T-helper 2 cell treated with Interferon-gamma antibody and Interleukin-4, amounts not matched to agents 5 μg/mL and 100 μg/mL, for 36 hours (primary cell): Measurements from ENCODE around the gene CHRNA4.

ENCODE experiments used
- DNase-seq: peaks from one replicate; pipeline ENCODE4 v3.0.0; 2021; ENCODE audit warnings: low spot score
- H3K27ac Mint-ChIP-seq: one replicate; pipeline ENCODE4 v1.8.0; 2021; ENCODE audit warnings: mild to moderate bottlenecking, mixed read lengths
- H3K27me3 Mint-ChIP-seq: one replicate; pipeline ENCODE4 v1.8.0; 2021; ENCODE audit warnings: low read depth, mixed read lengths
- H3K36me3 Mint-ChIP-seq: one replicate; pipeline ENCODE4 v1.8.0; 2021; ENCODE audit warnings: low read depth, mixed read lengths
- H3K4me1 Mint-ChIP-seq: one replicate; pipeline ENCODE4 v1.8.0; 2021; ENCODE audit warnings: low read depth, mixed read lengths
- H3K4me3 Mint-ChIP-seq: one replicate; pipeline ENCODE4 v1.8.0; 2022; ENCODE audit warnings: mild to moderate bottlenecking, moderate library complexity, mixed read lengths
- H3K9me3 Mint-ChIP-seq: one replicate; pipeline ENCODE4 v1.8.0; 2021; ENCODE audit warnings: mixed read lengths

The CHRNA4 gene

DNA sequence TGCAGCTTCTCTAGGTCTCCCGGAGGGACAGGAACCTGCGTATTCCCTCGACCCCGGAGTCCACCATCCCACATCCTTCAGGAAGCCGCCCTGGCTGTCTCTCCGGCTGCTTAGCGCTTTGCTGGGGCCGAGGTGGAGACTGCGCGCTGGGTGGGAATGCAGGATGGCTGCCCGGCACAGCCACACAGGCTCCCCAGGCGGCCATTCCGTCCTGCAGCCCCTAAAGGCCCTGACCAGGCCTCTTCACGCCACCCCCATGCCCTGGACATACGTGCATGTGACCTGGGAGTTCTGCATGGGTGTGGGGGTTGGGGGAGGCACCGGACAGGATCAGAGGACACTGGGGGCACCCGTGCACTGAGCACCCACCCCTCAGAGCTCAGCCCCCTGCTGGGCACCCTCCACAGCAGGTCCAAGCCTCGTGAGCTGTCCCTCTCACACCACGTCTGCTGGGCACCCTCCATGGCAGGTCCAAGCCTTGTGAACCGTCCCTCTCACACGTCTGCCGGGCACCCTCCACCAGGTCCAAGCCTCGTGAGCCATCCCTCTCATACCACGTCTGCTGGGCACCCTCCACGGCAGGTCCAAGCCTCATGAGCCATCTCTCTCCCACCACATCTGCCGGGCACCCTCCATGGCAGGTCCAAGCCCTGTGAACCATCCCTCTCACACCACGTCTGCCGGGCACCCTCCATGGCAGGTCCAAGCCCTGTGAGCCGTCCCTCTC, 40.4 kb upstream of the CHRNA4 start:
- H3K4me1 Mint-ChIP-seq: no peaks in the 10 kb centered on the region
- H3K9me3 Mint-ChIP-seq: no peaks in the 10 kb centered on the region
- no peak overlapping the region for H3K4me3 Mint-ChIP-seq
- H3K27me3 Mint-ChIP-seq: no peaks in the 10 kb centered on the region
- H3K36me3 Mint-ChIP-seq: no peaks in the 10 kb centered on the region
- no peak overlapping the region for H3K27ac Mint-ChIP-seq
- no peak for DNase-seq

- H3K4me1 Mint-ChIP-seq: no peaks in the 10 kb centered on the region
- H3K4me3 Mint-ChIP-seq: no peak overlapping the region
- no peaks in the 10 kb centered on the region for H3K27me3 Mint-ChIP-seq
- H3K9me3 Mint-ChIP-seq: no peaks in the 10 kb centered on the region
- no peak overlapping the region for H3K27ac Mint-ChIP-seq
- H3K36me3 Mint-ChIP-seq: no peaks in the 10 kb centered on the region
- no peak for DNase-seq
Measured at GRCh38 chr20:63400486-63401210, 39.5 kb upstream of the CHRNA4 start.

- Mint-ChIP-seq H3K4me1 (no peaks in the 10 kb centered on the region), H3K36me3 (no peaks in the 10 kb centered on the region), H3K27ac (no peak overlapping the region), H3K4me3 (no peak overlapping the region), H3K27me3 (no peaks in the 10 kb centered on the region), H3K9me3 (no peaks in the 10 kb centered on the region)
- no peak for DNase-seq
Measured at GRCh38 chr20:63399596-63400375, 38.6 kb upstream of the CHRNA4 start.

- H3K4me3 Mint-ChIP-seq: no peak overlapping the region
- no peaks in the 10 kb centered on the region for H3K4me1 Mint-ChIP-seq
- DNase-seq: no peak
- no peaks in the 10 kb centered on the region for H3K27me3 Mint-ChIP-seq
- no peaks in the 10 kb centered on the region for H3K36me3 Mint-ChIP-seq
- no peak overlapping the region for H3K27ac Mint-ChIP-seq
- H3K9me3 Mint-ChIP-seq: no peaks in the 10 kb centered on the region
Measured at GRCh38 chr20:63398744-63399514, 37.8 kb upstream of the CHRNA4 start.

GRCh38 chr20:63397946-63398450, 36.8 kb upstream of the CHRNA4 start:
- Mint-ChIP-seq H3K36me3 (no peaks in the 10 kb centered on the region), H3K4me3 (no peak overlapping the region), H3K4me1 (no peaks in the 10 kb centered on the region), H3K9me3 (no peaks in the 10 kb centered on the region), H3K27ac (no peak overlapping the region), H3K27me3 (no peaks in the 10 kb centered on the region)
- DNase-seq: no peak

- H3K27ac Mint-ChIP-seq: no peak overlapping the region
- H3K27me3 Mint-ChIP-seq: no peaks in the 10 kb centered on the region
- no peaks in the 10 kb centered on the region for H3K36me3 Mint-ChIP-seq
- no peak overlapping the region for H3K4me3 Mint-ChIP-seq
- H3K4me1 Mint-ChIP-seq: no peaks in the 10 kb centered on the region
- no peak for DNase-seq
- no peaks in the 10 kb centered on the region for H3K9me3 Mint-ChIP-seq
Measured at GRCh38 chr20:63397155-63397843, 36.1 kb upstream of the CHRNA4 start.

- H3K27ac Mint-ChIP-seq: no peak overlapping the region
- H3K4me3 Mint-ChIP-seq: no peak overlapping the region
- H3K9me3 Mint-ChIP-seq: no peaks in the 10 kb centered on the region
- no peaks in the 10 kb centered on the region for H3K36me3 Mint-ChIP-seq
- no peaks in the 10 kb centered on the region for H3K4me1 Mint-ChIP-seq
- no peak for DNase-seq
- H3K27me3 Mint-ChIP-seq: no peaks in the 10 kb centered on the region
Measured at GRCh38 chr20:63396300-63396699, 35.2 kb upstream of the CHRNA4 start.

DNA sequence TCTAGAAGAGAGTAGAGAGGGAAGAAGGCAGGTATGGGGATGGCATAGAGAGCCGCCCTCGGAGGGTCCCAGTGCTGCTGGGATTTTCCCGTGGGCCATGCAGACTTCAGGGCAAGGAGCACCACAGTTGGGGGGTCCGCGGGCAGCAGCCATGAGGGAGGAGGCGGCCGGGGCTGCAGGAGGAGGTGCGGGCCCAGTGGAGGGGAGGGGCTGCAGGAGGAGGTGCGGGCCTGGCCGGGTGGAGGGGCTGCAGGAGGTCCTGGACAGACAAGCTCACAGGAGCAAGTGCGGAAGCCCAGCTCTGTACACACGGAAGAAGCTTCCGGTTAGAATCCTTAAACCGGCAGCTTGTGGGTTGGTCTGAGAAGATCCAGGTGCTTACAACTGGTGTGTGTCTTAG, 34.6 kb upstream of the CHRNA4 start:
- Mint-ChIP-seq H3K36me3 (no peaks in the 10 kb centered on the region), H3K9me3 (no peaks in the 10 kb centered on the region), H3K4me1 (no peaks in the 10 kb centered on the region), H3K27me3 (no peaks in the 10 kb centered on the region), H3K27ac (no peak overlapping the region), H3K4me3 (no peak overlapping the region)
- DNase-seq: no peak

DNA sequence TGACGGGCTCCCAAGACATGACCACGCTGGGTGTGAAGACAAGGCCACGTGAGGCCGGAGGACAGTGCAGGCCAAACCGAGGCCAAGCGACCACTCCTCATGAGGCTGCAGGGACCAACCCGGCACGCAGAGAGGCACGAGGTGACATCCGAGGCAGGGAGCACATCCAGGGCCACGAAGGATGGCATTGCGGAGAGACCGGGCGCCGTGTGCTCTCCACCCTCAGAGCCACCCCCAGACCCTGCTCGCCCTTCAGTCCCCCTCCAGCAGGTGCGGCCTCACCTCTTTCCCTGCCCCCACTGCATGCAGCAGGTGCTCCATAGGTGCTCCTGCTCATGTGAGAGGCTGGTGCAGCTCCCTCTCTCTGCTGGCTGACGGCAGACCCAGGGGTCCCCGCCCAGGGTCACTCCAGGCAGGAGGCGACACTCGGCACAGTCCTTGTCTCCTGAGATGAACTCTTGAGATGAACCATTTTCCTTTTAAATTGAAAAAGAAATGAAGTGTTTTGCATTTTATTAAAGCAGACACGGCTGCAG, 33.8 kb upstream of the CHRNA4 start:
- H3K4me3 Mint-ChIP-seq: no peak overlapping the region
- H3K36me3 Mint-ChIP-seq: no peaks in the 10 kb centered on the region

DNA sequence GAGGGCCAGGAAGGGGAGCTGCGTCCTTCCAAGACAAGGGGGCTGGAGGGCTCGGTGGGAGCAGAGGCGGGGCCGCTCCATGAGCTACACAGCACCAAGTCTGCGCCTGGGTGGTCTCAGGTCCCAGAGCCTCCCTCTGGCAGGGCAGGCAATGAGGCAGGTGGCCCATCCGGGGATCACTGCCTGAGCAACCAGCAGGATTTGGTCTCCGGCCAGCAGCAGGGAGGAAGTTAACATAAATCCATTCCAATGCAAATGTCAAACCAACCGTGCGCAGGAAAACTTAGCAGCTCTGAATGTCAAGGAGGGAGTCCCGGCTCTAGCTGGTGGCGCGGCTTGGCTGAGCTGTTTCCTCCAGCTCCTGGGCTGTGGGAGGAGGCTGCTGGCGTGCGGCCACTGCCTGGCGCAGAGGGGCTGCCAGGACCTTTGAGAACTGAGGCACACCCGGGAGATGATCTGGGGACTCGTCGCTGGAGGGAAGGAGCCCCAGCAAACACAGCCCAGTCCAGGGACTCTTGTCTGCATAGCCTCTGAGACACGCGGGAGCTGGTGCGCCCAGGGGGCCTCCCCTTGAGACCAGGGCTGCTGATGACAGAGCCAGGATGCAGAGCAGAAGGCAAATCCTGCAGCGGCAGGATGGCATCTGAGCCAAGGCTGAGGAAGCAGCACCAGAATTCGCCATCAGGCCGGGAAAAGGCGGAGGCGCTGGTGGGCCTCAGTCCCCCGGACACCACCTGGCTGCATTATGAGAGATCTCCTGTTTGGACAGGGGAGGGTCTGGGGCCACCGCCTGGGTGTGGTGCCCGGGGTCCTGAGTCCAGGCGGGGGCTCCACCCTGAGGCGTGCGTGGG, 33.1 kb upstream of the CHRNA4 start:
- no peak for DNase-seq

More for the DNA sequence above, 33.8 kb upstream of the CHRNA4 start:
- Mint-ChIP-seq H3K27me3 (no peaks in the 10 kb centered on the region), H3K4me1 (no peaks in the 10 kb centered on the region), H3K27ac (no peak overlapping the region), H3K9me3 (no peaks in the 10 kb centered on the region)
- DNase-seq: no peak

DNA sequence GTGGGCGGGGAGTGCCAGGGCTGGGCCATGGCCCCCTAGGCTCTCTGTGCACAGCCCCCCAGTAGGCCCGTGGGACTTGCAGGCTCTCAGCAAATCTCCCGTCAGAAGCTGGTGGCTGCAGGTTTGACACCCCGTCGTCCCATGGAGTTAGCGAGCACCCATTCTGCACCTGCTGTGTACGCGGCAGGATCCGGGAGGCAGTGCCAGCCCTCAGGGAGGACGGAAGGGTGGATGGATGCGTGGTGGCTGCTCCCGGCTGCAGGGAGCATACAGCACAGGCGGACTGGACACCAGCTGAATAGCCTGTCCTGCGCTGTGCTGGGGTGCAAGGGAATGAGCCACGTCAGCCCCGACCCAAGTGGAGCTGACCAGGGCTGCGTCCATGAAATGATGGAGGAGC, 32.4 kb upstream of the CHRNA4 start:
- no peak overlapping the region for H3K4me3 Mint-ChIP-seq
- DNase-seq: no peak
- no peaks in the 10 kb centered on the region for H3K27me3 Mint-ChIP-seq
- no peak overlapping the region for H3K27ac Mint-ChIP-seq
- no peaks in the 10 kb centered on the region for H3K36me3 Mint-ChIP-seq
- no peaks in the 10 kb centered on the region for H3K4me1 Mint-ChIP-seq
- H3K9me3 Mint-ChIP-seq: no peaks in the 10 kb centered on the region

More for the DNA sequence above, 33.1 kb upstream of the CHRNA4 start:
- Mint-ChIP-seq H3K27me3 (no peaks in the 10 kb centered on the region), H3K36me3 (no peaks in the 10 kb centered on the region), H3K27ac (no peak overlapping the region), H3K9me3 (no peaks in the 10 kb centered on the region), H3K4me3 (no peak overlapping the region), H3K4me1 (no peaks in the 10 kb centered on the region)
